Transverse colon (tissue), 4 donors: ENCODE measurements around the gene CHCT1. TPM values are rescaled to one million over a fixed set of nuclear protein-coding genes. Genes with fewer than 3 reads are reported as not detected.

Source experiments
- DNase-seq: peaks from one replicate; pipeline ENCODE4 v3.0.0-alpha.2; 2019
- H3K27ac ChIP-seq, 4 donors: fragments of 200-600 bp; sonication (generic); 2 replicates each; pipeline ENCODE4 v1.5.1; 2016 to 2018; ENCODE audit warnings: inconsistent platforms in 4 of 4
- H3K27me3 ChIP-seq: fragments of 200-600 bp; sonication (generic); 2 replicates; pipeline ENCODE4 v1.5.1; 2017; ENCODE audit warnings: inconsistent platforms
- H3K36me3 ChIP-seq, 4 donors: fragments of 200-600 bp; sonication (generic); 2 replicates each; pipeline ENCODE4 v1.5.1; 2017 to 2019; ENCODE audit warnings: inconsistent platforms in 4 of 4
- H3K4me1 ChIP-seq, 4 donors: fragments of 200-600 bp; sonication (generic); 2 replicates each; pipeline ENCODE4 v1.5.1; 2017 to 2020; ENCODE audit warnings: inconsistent platforms in 4 of 4
- H3K4me3 ChIP-seq, 4 donors: fragments of 200-600 bp; sonication (generic); 1 replicate in 1 of 4; 2 replicates in 3 of 4; pipeline versions ENCODE4 v1.5.1 to v1.6.1; 2017 to 2019; ENCODE audit warnings: inconsistent platforms in 4 of 4
- H3K9me3 ChIP-seq, 2 donors: fragments of 200-600 bp; sonication (generic); 2 replicates each; pipeline ENCODE4 v1.5.1; 2017 to 2019; ENCODE audit warnings: inconsistent platforms in 2 of 2
- EP300 ChIP-seq: sonication (generic); formaldehyde crosslinking; IDR thresholded peaks from one replicate; pipeline ENCODE4 v1.6.1; 2017; ENCODE audit warnings: antibody characterized with exemption, low read depth
- POLR2A ChIP-seq: fragments of 450-650 bp; IDR thresholded peaks from one replicate; pipeline ENCODE4 v1.6.1; 2016; ENCODE audit warnings: antibody characterized with exemption, mild to moderate bottlenecking, moderate library complexity
- POLR2AphosphoS5 ChIP-seq, 3 donors: sonication (generic); formaldehyde crosslinking; IDR thresholded peaks; one replicate each; pipeline ENCODE4 v1.6.1; 2016; ENCODE audit warnings: antibody characterized with exemption in 3 of 3
- WGBS, 2 donors: methylation state at CpG; one replicate each; pipeline ENCODE4 v1.1.5; 2018; ENCODE audit warnings: low coverage in 1 of 2; 5-methylcytosine and 5-hydroxymethylcytosine counted together
- in situ Hi-C, 4 donors: fragments of 200-750 bp; cut with MboI; loops; one replicate each; pipeline versions ENCODE4 v1.15.0 to v1.15.1; 2017; ENCODE audit warnings: low sequenced_read_pairs in 3 of 4, low pct_ligation_motif_present in 1 of 4, low pct_unique_long_range_greater_than_20kb in 1 of 4
- intact Hi-C: fragments of 100-400 bp; cut with DNase I; formaldehyde crosslinking; loops from one replicate; pipeline ENCODE4 v1.15.1; 2023; ENCODE audit warnings: low total_unique reads
- total RNA-seq, 4 donors: library from RNA; depleted of rRNA; stranded (reverse); fragments of >200 nt; gene quantifications; one replicate each; pipeline ENCODE4 v1.1.0, GENCODE V29; 2016
- TF ChIP-seq, protein P1 (sequence below), 5 experiments: fragments of 200-600 bp in 3 of 5; fragments of 450-650 bp in 2 of 5; sonication (generic) in 3 of 5; IDR thresholded peaks; 1 replicate in 2 of 5; 2 replicates in 3 of 5; pipeline ENCODE4 v1.5.1; 2016 to 2017; ENCODE audit warnings: antibody characterized with exemption in 5 of 5, inconsistent platforms in 3 of 5, mild to moderate bottlenecking in 2 of 5, moderate library complexity in 1 of 5

Gene CHCT1
- total RNA-seq, 4 donors from 2014 or later = not detected

DNA sequence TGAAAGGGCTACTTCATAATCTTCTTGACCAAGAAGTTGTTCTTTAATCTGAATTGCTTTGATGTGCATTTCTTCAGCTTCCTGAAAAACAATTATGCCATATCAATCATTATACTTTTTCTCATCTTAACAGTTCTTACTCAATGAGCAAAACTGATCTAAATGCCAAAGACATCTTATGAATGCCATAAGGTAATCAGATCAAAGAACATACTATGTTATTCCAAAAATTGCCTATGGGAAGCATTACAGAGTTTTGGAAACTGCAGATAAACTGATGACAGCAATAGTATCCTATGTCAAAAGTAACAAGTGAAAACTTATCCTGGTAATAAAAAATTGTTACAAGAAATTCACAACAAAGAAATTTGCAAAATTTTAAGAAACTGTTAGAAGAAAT is 29.7 kb downstream of the CHCT1 start:
- peaks cover 0 to 73% (median 36%) of the 10 kb centered on the region in 4 donors for H3K36me3 ChIP-seq
- DNase-seq = no peak
- H3K4me1 ChIP-seq = no peaks in the 10 kb centered on the region
- no peak for TF ChIP-seq POLR2A
- TF ChIP-seq POLR2AphosphoS5 (IDR thresholded peaks at IDR 0.05) = no peak
- TF ChIP-seq, protein P1, sequence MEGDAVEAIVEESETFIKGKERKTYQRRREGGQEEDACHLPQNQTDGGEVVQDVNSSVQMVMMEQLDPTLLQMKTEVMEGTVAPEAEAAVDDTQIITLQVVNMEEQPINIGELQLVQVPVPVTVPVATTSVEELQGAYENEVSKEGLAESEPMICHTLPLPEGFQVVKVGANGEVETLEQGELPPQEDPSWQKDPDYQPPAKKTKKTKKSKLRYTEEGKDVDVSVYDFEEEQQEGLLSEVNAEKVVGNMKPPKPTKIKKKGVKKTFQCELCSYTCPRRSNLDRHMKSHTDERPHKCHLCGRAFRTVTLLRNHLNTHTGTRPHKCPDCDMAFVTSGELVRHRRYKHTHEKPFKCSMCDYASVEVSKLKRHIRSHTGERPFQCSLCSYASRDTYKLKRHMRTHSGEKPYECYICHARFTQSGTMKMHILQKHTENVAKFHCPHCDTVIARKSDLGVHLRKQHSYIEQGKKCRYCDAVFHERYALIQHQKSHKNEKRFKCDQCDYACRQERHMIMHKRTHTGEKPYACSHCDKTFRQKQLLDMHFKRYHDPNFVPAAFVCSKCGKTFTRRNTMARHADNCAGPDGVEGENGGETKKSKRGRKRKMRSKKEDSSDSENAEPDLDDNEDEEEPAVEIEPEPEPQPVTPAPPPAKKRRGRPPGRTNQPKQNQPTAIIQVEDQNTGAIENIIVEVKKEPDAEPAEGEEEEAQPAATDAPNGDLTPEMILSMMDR (IDR thresholded peaks at IDR 0.05) = no peak
- no peak for TF ChIP-seq EP300
- in situ Hi-C loops (loop anchor here in 1 of 4 donors (25.0 kb wide), 1 partner anchor 185 kb away; no protein-coding TSS in a partner anchor), intact Hi-C loops (no loop called here)
- no peaks in the 10 kb centered on the region for H3K27me3 ChIP-seq
- no peaks in the 10 kb centered on the region for H3K9me3 ChIP-seq
- H3K27ac ChIP-seq = no peak overlapping the region
- no peak overlapping the region for H3K4me3 ChIP-seq

DNA sequence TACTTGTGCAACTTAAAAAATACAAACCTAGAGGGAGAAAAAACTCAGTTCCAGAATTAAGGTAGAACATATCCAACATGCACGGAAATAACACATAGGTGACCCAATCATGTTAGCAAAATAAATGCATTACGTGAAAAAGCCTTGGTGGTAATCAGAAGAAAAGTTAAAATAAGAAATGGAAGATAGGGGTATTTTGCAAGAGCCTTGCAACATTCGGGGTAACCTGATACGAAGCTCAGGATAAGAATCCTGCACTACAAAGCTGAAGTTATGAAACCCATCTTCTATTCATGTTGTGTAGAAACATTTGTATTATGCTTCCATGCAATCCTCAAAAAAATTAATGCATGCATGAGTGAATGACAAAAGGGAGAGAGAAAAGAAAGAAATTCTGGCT is 33.1 kb downstream of the CHCT1 start:
- H3K9me3 ChIP-seq = no peaks in the 10 kb centered on the region
- no peak for DNase-seq
- H3K36me3 ChIP-seq = peaks cover 0 to 77% (median 32%) of the 10 kb centered on the region in 4 donors
- intact Hi-C loops = no loop called here
- no peaks in the 10 kb centered on the region for H3K27me3 ChIP-seq
- H3K27ac ChIP-seq = no peak overlapping the region
- H3K4me1 ChIP-seq = no peaks in the 10 kb centered on the region
- in situ Hi-C loops = loop anchor here in 1 of 4 donors (25.0 kb wide), 1 partner anchor 182 kb away; no protein-coding TSS in a partner anchor
- TF ChIP-seq POLR2AphosphoS5 (IDR thresholded peaks at IDR 0.05) = no peak
- TF ChIP-seq POLR2A = no peak
- TF ChIP-seq EP300 = no peak
- TF ChIP-seq, protein P1 (IDR thresholded peaks at IDR 0.05) = no peak
- H3K4me3 ChIP-seq = no peak overlapping the region
- 97 to 100% methylated on average over 4 of the region's 4 CpGs for WGBS, 2 donors

DNA sequence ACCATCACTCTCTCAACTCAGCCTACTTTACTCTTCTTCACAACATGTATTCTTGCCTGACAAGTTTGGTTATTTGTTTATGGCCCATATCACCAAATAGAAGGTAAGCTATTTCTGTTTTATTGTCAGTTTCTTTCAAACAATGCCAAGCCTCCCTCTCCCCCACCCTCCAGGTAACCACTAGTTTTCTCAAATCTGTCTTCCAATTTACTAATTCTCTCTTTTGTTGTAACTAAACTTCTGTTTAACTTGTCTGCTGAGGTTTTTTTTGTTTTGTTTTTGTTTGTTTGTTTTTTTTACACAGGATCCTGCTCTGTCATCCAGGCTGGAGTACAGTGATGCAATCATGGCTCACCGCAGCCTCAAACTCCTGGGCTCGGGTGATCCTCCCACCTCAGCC is 34.9 kb downstream of the CHCT1 start:
- intact Hi-C loops (no loop called here), in situ Hi-C loops (loop anchor here in 1 of 4 donors (25.0 kb wide), 1 partner anchor 180 kb away; no protein-coding TSS in a partner anchor)
- Histone ChIP-seq H3K27me3 (no peaks in the 10 kb centered on the region), H3K27ac (no peak overlapping the region), H3K9me3 (no peaks in the 10 kb centered on the region), H3K4me1 (no peaks in the 10 kb centered on the region), H3K36me3 (peaks cover 0 to 83% (median 33%) of the 10 kb centered on the region in 4 donors), H3K4me3 (no peak overlapping the region)
- TF ChIP-seq EP300 (no peak), POLR2AphosphoS5 (IDR thresholded peaks at IDR 0.05) (no peak), POLR2A (no peak)
- TF ChIP-seq, protein P1 (IDR thresholded peaks at IDR 0.05) = no peak
- WGBS, 2 donors = 92 to 97% methylated on average over 2 of the region's 2 CpGs
- no peak for DNase-seq

DNA sequence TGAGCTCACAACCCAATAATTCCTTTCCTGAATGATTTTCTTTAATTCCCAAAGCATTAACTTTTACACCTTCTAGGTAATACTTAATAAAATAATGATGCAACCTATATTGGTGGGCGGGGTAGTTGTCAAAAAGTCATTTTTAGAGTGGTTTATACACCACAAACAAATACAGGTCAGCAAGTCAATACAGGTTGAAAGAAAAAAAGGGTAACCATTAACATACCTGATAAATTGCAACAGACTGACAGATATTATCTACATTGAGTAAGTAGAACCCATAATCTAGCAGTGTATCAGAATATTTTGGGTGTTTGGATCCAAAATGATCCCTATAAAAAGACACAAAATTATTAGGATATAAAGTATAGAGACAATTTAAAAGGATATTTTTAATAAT is 39.3 kb downstream of the CHCT1 start:
- Histone ChIP-seq H3K9me3 (no peaks in the 10 kb centered on the region), H3K36me3 (peaks cover 0 to 84% (median 37%) of the 10 kb centered on the region in 4 donors), H3K4me3 (no peak overlapping the region), H3K27me3 (no peaks in the 10 kb centered on the region), H3K4me1 (no peaks in the 10 kb centered on the region), H3K27ac (no peak overlapping the region)
- WGBS, 2 donors = 73 to 97% methylated on average over 1 of the region's 1 CpG
- intact Hi-C loops (no loop called here), in situ Hi-C loops (loop anchor here in 1 of 4 donors (25.0 kb wide), 1 partner anchor 176 kb away; no protein-coding TSS in a partner anchor)
- DNase-seq = no peak
- TF ChIP-seq EP300 (no peak), POLR2A (no peak), POLR2AphosphoS5 (IDR thresholded peaks at IDR 0.05) (no peak)
- TF ChIP-seq, protein P1 (IDR thresholded peaks at IDR 0.05) = no peak
